HG03045 (cell line): ENCODE measurements around the gene ADSL.

Experiments used
- ATAC-seq: cut with Tn5 transposase; IDR thresholded peaks from one replicate; pipeline ENCODE4 v1.9.1; 2021; ENCODE audit warnings: mild to moderate bottlenecking, moderate library complexity; ENCODE audit not compliant: unreplicated experiment

ADSL gene

GRCh38 chr22:40326905-40327735 is 19.2 kb upstream of the ADSL start:
- ATAC-seq = no peak

GRCh38 chr22:40328546-40329456 is 17.5 kb upstream of the ADSL start:
- no peak for ATAC-seq

GRCh38 chr22:40329466-40329865 is 16.8 kb upstream of the ADSL start:
- ATAC-seq = no peak

GRCh38 chr22:40330086-40330485 is 16.2 kb upstream of the ADSL start:
- no peak for ATAC-seq

GRCh38 chr22:40330615-40331014 is 15.7 kb upstream of the ADSL start:
- no peak for ATAC-seq

GRCh38 chr22:40331706-40332105 is 14.6 kb upstream of the ADSL start:
- no peak for ATAC-seq

- ATAC-seq = no peak
Observed at GRCh38 chr22:40332319-40332781, 13.9 kb upstream of the ADSL start.

GRCh38 chr22:40334060-40334459 is 12.2 kb upstream of the ADSL start:
- no peak for ATAC-seq

GRCh38 chr22:40334899-40335298 is 11.4 kb upstream of the ADSL start:
- no peak for ATAC-seq

GRCh38 chr22:40335358-40335757 is 10.9 kb upstream of the ADSL start:
- no peak for ATAC-seq

GRCh38 chr22:40340044-40340443 is 6.3 kb upstream of the ADSL start:
- no peak for ATAC-seq

- ATAC-seq = no peak
Observed at GRCh38 chr22:40341604-40342003, 4.7 kb upstream of the ADSL start.

GRCh38 chr22:40342521-40342920 is 3.8 kb upstream of the ADSL start:
- no peak for ATAC-seq

GRCh38 chr22:40345271-40345670 is 1.0 kb upstream of the ADSL start:
- ATAC-seq = no peak

GRCh38 chr22:40345815-40346184 is 500 bp upstream of the ADSL start:
- peak; percentile 4 for ATAC-seq

- no peak for ATAC-seq
Observed at GRCh38 chr22:40347300-40347699, 1.0 kb downstream of the ADSL start.

- no peak for ATAC-seq
Observed at GRCh38 chr22:40348025-40348658, 1.8 kb downstream of the ADSL start.

GRCh38 chr22:40352763-40353162 is 6.5 kb downstream of the ADSL start:
- no peak for ATAC-seq

GRCh38 chr22:40361100-40361499 is 14.8 kb downstream of the ADSL start:
- no peak for ATAC-seq

- ATAC-seq = no peak
Observed at GRCh38 chr22:40363059-40363458, 16.8 kb downstream of the ADSL start.

GRCh38 chr22:40364431-40364830 is 18.1 kb downstream of the ADSL start:
- ATAC-seq = no peak
